B cell (primary cell): Measurements from ENCODE around the gene MTX3.

Experiments
- CTCF ChIP-seq: fragments of 200-600 bp; IDR thresholded peaks from one replicate; pipeline ENCODE4 v1.8.0; 2022; ENCODE audit warnings: antibody characterized with exemption, mild to moderate bottlenecking
- EZH2 ChIP-seq: IDR thresholded peaks from 2 replicates; pipeline ENCODE4 v1.6.1; 2012; ENCODE audit warnings: borderline replicate concordance, low read depth, mild to moderate bottlenecking, moderate library complexity, low read length; ENCODE audit not compliant: insufficient read depth, poor library complexity, severe bottlenecking

GRCh38 chr5:79982136-79982535, 8.9 kb downstream of the MTX3 start:
- TF ChIP-seq CTCF, result no peak
- no peak for TF ChIP-seq EZH2
